Neutrophil (primary cell): ENCODE measurements around the gene PCDHB10.

Experiments
- H3K27ac ChIP-seq: fragments of 200-600 bp; sonication (generic); 2 replicates; pipeline ENCODE4 v1.5.1; 2016; ENCODE audit warnings: mild to moderate bottlenecking, moderate library complexity
- H3K27me3 ChIP-seq: fragments of 200-600 bp; sonication (generic); 2 replicates; pipeline ENCODE4 v1.6.0; 2016; ENCODE audit warnings: mild to moderate bottlenecking
- H3K36me3 ChIP-seq: fragments of 200-600 bp; sonication (generic); 2 replicates; pipeline ENCODE4 v1.5.1; 2017
- H3K4me1 ChIP-seq, 2 experiments: fragments of 200-600 bp in 1 of 2; sonication (generic) in 1 of 2; 1 replicate in 1 of 2; 2 replicates in 1 of 2; pipeline versions ENCODE4 v1.5.1 to v1.6.1; 2013 to 2016; ENCODE audit warnings: low read depth in 1 of 2, low read length in 1 of 2, mild to moderate bottlenecking in 1 of 2, moderate library complexity in 1 of 2; ENCODE audit not compliant: control insufficient read depth in 1 of 2, insufficient read depth in 1 of 2
- H3K4me3 ChIP-seq, 2 experiments: fragments of 200-600 bp in 1 of 2; sonication (generic) in 1 of 2; 1 replicate in 1 of 2; 2 replicates in 1 of 2; pipeline ENCODE4 v1.5.1; 2013 to 2016; ENCODE audit warnings: low read depth in 1 of 2, low read length in 1 of 2, mild to moderate bottlenecking in 1 of 2, moderate library complexity in 1 of 2
- H3K9me3 ChIP-seq: fragments of 200-600 bp; sonication (generic); 2 replicates; pipeline ENCODE4 v1.5.1; 2016
- TF ChIP-seq, protein P1 (sequence below): fragments of 200-600 bp; sonication (generic); IDR thresholded peaks from 2 replicates; pipeline ENCODE4 v1.5.1; 2016; ENCODE audit warnings: antibody characterized with exemption

Gene PCDHB10

DNA sequence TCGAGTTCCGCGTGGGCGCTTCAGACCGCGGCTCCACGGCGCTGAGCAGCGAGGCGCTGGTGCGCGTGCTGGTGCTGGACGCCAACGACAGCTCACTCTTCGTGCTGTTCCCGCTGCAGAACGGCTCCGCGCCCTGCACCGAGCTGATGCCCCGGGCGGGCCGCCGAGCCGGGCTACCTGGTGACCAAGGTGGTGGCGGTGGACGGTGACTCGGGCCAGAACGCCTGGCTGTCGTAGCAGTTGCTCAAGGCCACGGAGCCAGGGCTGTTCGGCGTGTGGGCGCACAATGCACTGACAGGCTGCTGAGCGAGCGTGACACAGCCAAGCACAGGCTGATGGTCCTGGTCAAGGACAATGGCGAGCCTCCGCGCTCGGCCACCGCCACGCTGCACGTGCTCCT is 49.3 kb downstream of the PCDHB10 start:
- H3K4me3 ChIP-seq = no peak overlapping the region
- peaks cover 32% of the 10 kb centered on the region for H3K27me3 ChIP-seq
- no peak overlapping the region for H3K27ac ChIP-seq
- TF ChIP-seq, protein P1, sequence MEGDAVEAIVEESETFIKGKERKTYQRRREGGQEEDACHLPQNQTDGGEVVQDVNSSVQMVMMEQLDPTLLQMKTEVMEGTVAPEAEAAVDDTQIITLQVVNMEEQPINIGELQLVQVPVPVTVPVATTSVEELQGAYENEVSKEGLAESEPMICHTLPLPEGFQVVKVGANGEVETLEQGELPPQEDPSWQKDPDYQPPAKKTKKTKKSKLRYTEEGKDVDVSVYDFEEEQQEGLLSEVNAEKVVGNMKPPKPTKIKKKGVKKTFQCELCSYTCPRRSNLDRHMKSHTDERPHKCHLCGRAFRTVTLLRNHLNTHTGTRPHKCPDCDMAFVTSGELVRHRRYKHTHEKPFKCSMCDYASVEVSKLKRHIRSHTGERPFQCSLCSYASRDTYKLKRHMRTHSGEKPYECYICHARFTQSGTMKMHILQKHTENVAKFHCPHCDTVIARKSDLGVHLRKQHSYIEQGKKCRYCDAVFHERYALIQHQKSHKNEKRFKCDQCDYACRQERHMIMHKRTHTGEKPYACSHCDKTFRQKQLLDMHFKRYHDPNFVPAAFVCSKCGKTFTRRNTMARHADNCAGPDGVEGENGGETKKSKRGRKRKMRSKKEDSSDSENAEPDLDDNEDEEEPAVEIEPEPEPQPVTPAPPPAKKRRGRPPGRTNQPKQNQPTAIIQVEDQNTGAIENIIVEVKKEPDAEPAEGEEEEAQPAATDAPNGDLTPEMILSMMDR = no peak
- H3K36me3 ChIP-seq = no peaks in the 10 kb centered on the region
- H3K9me3 ChIP-seq = peaks cover 27% of the 10 kb centered on the region
- no peaks in the 10 kb centered on the region for H3K4me1 ChIP-seq
